Hepatocyte (in vitro differentiated cells): ENCODE results near the gene PRDM5.

Experiments
- CTCF ChIP-seq: fragments of 200-600 bp; sonication (generic); IDR thresholded peaks from 2 replicates; pipeline ENCODE4 v1.5.1; 2016; ENCODE audit warnings: antibody characterized with exemption, mild to moderate bottlenecking; ENCODE audit not compliant: poor library complexity
- EZH2 ChIP-seq: fragments of 200-600 bp; sonication (generic); IDR thresholded peaks from 2 replicates; pipeline ENCODE4 v1.6.1; 2016; ENCODE audit warnings: antibody characterized with exemption, mild to moderate bottlenecking, borderline replicate concordance
- EZH2phosphoT487 ChIP-seq: fragments of 200-600 bp; sonication (generic); IDR thresholded peaks from one replicate; pipeline ENCODE4 v1.6.1; 2018; ENCODE audit warnings: antibody characterized with exemption, mild to moderate bottlenecking, low read depth, moderate library complexity; ENCODE audit not compliant: unreplicated experiment, severe bottlenecking

GRCh38 chr4:120682981-120683380 lies 239.5 kb downstream of the PRDM5 start:
- TF ChIP-seq CTCF: no peak
- no peak for TF ChIP-seq EZH2phosphoT487
- no peak for TF ChIP-seq EZH2
